K562 (cell line): ENCODE results near the gene GLI1. TPM values are rescaled to one million over a fixed set of nuclear protein-coding genes. Genes with fewer than 3 reads are reported as not detected.
A peak's percentile ranks its signal among the peaks of the same experiment; 100 is the strongest.

Experiments used
- ATAC-seq: fragments of 200-7000 bp; cut with Tn5 transposase; 3 replicates; pipeline ENCODE4 v1.9.1; 2020; ENCODE audit warnings: moderate library complexity
- BruUV-seq: library from RNA; stranded (reverse); fragments of 400-500 nt; replicated peaks from 2 replicates; lab custom pipeline; 2021; lab: Mats Ljungman, UMichigan
- CTCF ChIA-PET: fragments of 300-600 bp; formaldehyde crosslinking; extraction: SDS; loops from one replicate; lab custom pipeline; 2021; ENCODE audit warnings: low intra/inter-chr PET ratio; lab: Yijun Ruan, JAX
- POLR2A ChIA-PET: fragments of 300-600, 350-650 bp; sonication (Branson Sonifier 250); formaldehyde crosslinking; extraction: SDS; loops from one replicate; lab custom pipeline; 2021; ENCODE audit warnings: antibody characterized with exemption, inconsistent platforms; lab: Yijun Ruan, JAX
- DNase-seq, 4 experiments: peaks; one replicate each; pipeline versions ENCODE4 v3.0.0 to v3.0.0-alpha.2; 2011 to 2018; ENCODE audit warnings: low spot score in 3 of 4, mixed read lengths in 3 of 4; ENCODE audit errors: extremely low read depth in 1 of 4
- FAIRE-seq: peaks from 2 replicates; lab custom pipeline; 2011; peaks lifted over from hg19 to GRCh38; lab: Jason Lieb, UNC
- H2AFZ ChIP-seq: 2 replicates; pipeline ENCODE4 v1.6.0; 2011; ENCODE audit warnings: low read depth, low read length, control low read depth, inconsistent platforms
- H3K27ac ChIP-seq: fragments of 200-600 bp; 3 replicates; pipeline ENCODE4 v1.8.0; 2011; ENCODE audit warnings: low read depth, mild to moderate bottlenecking, control low read depth, inconsistent platforms, low read length, moderate library complexity, mixed read lengths; ENCODE audit errors: extremely low read depth
- H3K27me3 ChIP-seq, 2 experiments: fragments of 300-600 bp in 1 of 2; 2 replicates in 1 of 2; 3 replicates in 1 of 2; pipeline versions ENCODE4 v1.6.0 to v1.8.0; 2011; ENCODE audit warnings: inconsistent platforms in 2 of 2, low read length in 2 of 2, mild to moderate bottlenecking in 1 of 2, mixed read lengths in 1 of 2, moderate library complexity in 1 of 2; ENCODE audit not compliant: control insufficient read depth in 2 of 2, insufficient read depth in 2 of 2
- H3K36me3 ChIP-seq: fragments of 300-600 bp; 3 replicates; pipeline ENCODE4 v1.8.0; 2011; ENCODE audit warnings: mild to moderate bottlenecking, low read length, inconsistent platforms; ENCODE audit not compliant: control insufficient read depth, insufficient read depth
- H3K4me1 ChIP-seq, 2 experiments: fragments of 200-600 bp in 1 of 2; replicated peaks in 1 of 2; 2 replicates in 1 of 2; 3 replicates in 1 of 2; pipeline versions ENCODE4 v1.5.1 to v1.8.0; 2011; ENCODE audit warnings: inconsistent platforms in 2 of 2, low read length in 2 of 2, mild to moderate bottlenecking in 1 of 2, mixed read lengths in 1 of 2, moderate library complexity in 1 of 2; ENCODE audit not compliant: control insufficient read depth in 2 of 2, insufficient read depth in 2 of 2
- H3K4me2 ChIP-seq: 2 replicates; pipeline ENCODE4 v1.6.1; 2011; ENCODE audit warnings: low read length, control low read depth, inconsistent platforms, mixed read lengths; ENCODE audit not compliant: insufficient read depth
- H3K4me3 ChIP-seq: fragments of 200-600 bp; sonication (generic), shearing (Covaris generic); 2 replicates; pipeline ENCODE4 v1.5.1; 2016; ENCODE audit warnings: control low read depth, inconsistent platforms
- H3K79me2 ChIP-seq: fragments of 200-600 bp; 3 replicates; pipeline ENCODE4 v1.8.0; 2011; ENCODE audit warnings: low read length, inconsistent platforms; ENCODE audit not compliant: control insufficient read depth, insufficient read depth
- H3K9ac ChIP-seq, 2 experiments: 2 replicates each; pipeline versions ENCODE4 v1.6.0 to v1.6.1; 2011; ENCODE audit warnings: low read depth in 2 of 2, low read length in 2 of 2, control low read depth in 1 of 2, inconsistent platforms in 1 of 2, mild to moderate bottlenecking in 1 of 2, mixed read lengths in 1 of 2; ENCODE audit not compliant: insufficient read depth in 1 of 2
- H3K9me1 ChIP-seq: one replicate; pipeline ENCODE4 v1.6.0; 2011; ENCODE audit warnings: inconsistent platforms, mild to moderate bottlenecking, low read length, moderate library complexity; ENCODE audit not compliant: control insufficient read depth, insufficient read depth
- H3K9me3 ChIP-seq: replicated peaks from 2 replicates; pipeline ENCODE4 v1.5.1; 2011; ENCODE audit warnings: low read depth, low read length, inconsistent platforms; ENCODE audit not compliant: control insufficient read depth, insufficient read depth
- H4K20me1 ChIP-seq: replicated peaks from 2 replicates; pipeline ENCODE4 v1.6.1; 2011; ENCODE audit warnings: low read length, inconsistent platforms, mixed read lengths; ENCODE audit not compliant: control insufficient read depth, insufficient read depth
- DEAF1 ChIP-seq: fragments of 450-650 bp; formaldehyde crosslinking; IDR thresholded peaks from 2 replicates; pipeline ENCODE4 v1.4.0; 2020; ENCODE audit warnings: mild to moderate bottlenecking, moderate library complexity
- HOXB6 ChIP-seq: fragments of 250-450 bp; sonication (Bioruptor Pico); IDR thresholded peaks from 2 replicates; pipeline ENCODE4 v1.5.1; 2022; ENCODE audit warnings: mild to moderate bottlenecking, borderline replicate concordance
- UBTF ChIP-seq, 2 experiments: IDR thresholded peaks; 2 replicates each; pipeline ENCODE4 v1.6.1; 2012; ENCODE audit warnings: improper control_type of control experiment in 2 of 2, low read depth in 2 of 2, low read length in 2 of 2, borderline replicate concordance in 1 of 2
- ZBTB33 ChIP-seq: sonication (generic); formaldehyde crosslinking; IDR thresholded peaks from 2 replicates; pipeline ENCODE4 v1.8.1; 2023; ENCODE audit warnings: mild to moderate bottlenecking, missing genetic modification reagents
- WGBS: fragments of 100-300 bp; shearing (Covaris generic); methylation state at CpG from one replicate; pipeline ENCODE4 v1.1.6; 2016; ENCODE audit warnings: low coverage, mixed read lengths; ENCODE audit not compliant: insufficient coverage; ENCODE audit errors: missing lambda C conversion rate; 5-methylcytosine and 5-hydroxymethylcytosine counted together
- in situ Hi-C: fragments of 300-500 bp; cut with MboI; formaldehyde crosslinking; loops from 4 replicates; pipeline ENCODE4 v1.15.0; 2018; ENCODE audit warnings: inconsistent platforms, mixed read lengths
- intact Hi-C: fragments of 100-400 bp; cut with micrococcal nuclease; formaldehyde crosslinking; loops from 2 replicates; pipeline ENCODE4 v1.14.2; 2022
- polyA plus RNA-seq, 8 experiments: library from polyadenylated mRNA; depleted of rRNA in 4 of 8; stranded (reverse) in 5 of 8; unstranded in 3 of 8; fragments of >200 nt; fragmentation: Nextera tagmentation in 2 of 8; fragmentation: Illumina TruSeq in 1 of 8; extraction: Ambion mirVana in 2 of 8; extraction: Trizol in 1 of 8; gene quantifications; 2 replicates each; pipeline versions ENCODE4 v1.2.1 to v1.2.3, GENCODE V29; 2011 to 2014; ENCODE audit warnings: inconsistent platforms in 1 of 8, missing spikeins in 1 of 8
- total RNA-seq, 7 experiments: library from RNA; depleted of rRNA in 6 of 7; stranded (reverse); fragments of >200 nt in 6 of 7; fragmentation: Illumina TruSeq in 2 of 7; extraction: Trizol in 2 of 7; gene quantifications; 2 replicates each; pipeline versions ENCODE4 v1.2.1 to v1.2.3, GENCODE V29; 2011 to 2021; ENCODE audit warnings: low replicate concordance in 1 of 7

The GLI1 gene
- total and polyA plus RNA-seq, 9 of the 15 experiments (the other 6 are each of a cell fraction or from before 2014, with no cell fraction given) = 0.24 to 3.7 (median 0.61) TPM

DNA sequence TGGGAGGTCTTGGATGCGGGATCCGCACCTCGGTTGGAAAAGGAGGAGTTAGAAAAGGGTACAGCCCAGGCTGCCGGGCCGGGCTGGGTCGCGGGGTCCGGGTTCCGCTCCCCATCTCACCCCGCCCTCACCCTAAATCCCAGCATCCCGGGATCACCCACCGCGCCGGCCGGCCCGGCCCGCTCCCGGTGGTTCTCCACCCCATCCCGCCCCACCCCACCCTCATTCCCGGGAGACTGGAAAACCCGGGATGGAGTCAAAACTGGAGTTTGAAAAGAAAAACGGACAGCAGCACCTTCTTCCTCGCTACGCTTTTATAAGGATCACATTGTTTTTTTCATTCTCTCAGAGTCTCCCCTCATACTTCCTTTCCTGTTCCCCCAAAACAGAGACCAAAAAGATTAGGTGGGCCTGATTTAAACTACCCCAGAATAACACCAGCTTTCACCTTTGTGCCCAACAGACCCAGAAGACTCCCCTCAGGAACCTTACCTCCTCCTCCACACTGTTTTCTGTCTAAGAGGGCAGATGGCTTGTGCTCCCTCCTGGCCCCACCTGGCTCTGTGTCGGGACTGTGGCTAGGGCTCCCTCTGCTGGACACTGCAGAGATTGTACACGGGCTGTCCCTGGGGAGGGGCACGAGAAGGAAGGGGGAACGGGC is 2.8 kb downstream of the GLI1 start:
- POLR2A ChIA-PET = interaction anchor here (0.6 to 2.3 kb wide), 7 partner anchors 9 to 735 kb away, joined by 3 to 13 read pairs (median 4); no protein-coding TSS in a partner anchor
- Histone ChIP-seq H3K4me2 (peak overlapping the region; percentile 85), H3K27ac (peak overlapping the region; percentile 55), H3K79me2 (0 out of 3 replicates have a peak, but pooled peaks cover 2% of the 10 kb centered on the region), H3K36me3 (no peaks in the 10 kb centered on the region), H3K4me3 (peak overlapping the region; percentile 51), H3K9me1 (no peaks in the 10 kb centered on the region), H3K4me1 (peaks cover 21 to 39% of the 10 kb centered on the region in 2 experiments; a peak in 4 of 5 replicates), H3K9ac (peak overlapping the region; percentile 42 to 90; a peak in 3 of 4 replicates), H3K27me3 (peaks cover 4 to 19% of the 10 kb centered on the region in 2 experiments; a peak in 3 of 5 replicates), H2AFZ (peak overlapping the region; percentile 93), H3K9me3 (no peaks in the 10 kb centered on the region), H4K20me1 (no peaks in the 10 kb centered on the region)
- WGBS = 2% methylated on average over 9 of the region's 28 CpGs
- no TSS peak for BruUV-seq
- FAIRE-seq (peak; percentile 97), DNase-seq (peak; percentile 90 to 95 (median 93)), ATAC-seq (peak; percentile 83)
- intact Hi-C loops (loop anchor here (2.0 kb wide), 1 partner anchor 274 kb away; no protein-coding TSS in a partner anchor), in situ Hi-C loops (no loop called here)
- CTCF ChIA-PET = interaction anchor here (0.6 to 1.6 kb wide), 7 partner anchors 121 to 285 kb away, joined by 3 to 14 read pairs (median 4); no protein-coding TSS in a partner anchor
- TF ChIP-seq HOXB6 (CRISPR knock-in tag) (no peak), UBTF (IDR thresholded peaks at IDR 0.05; ENCODE audit: borderline replicate concordance in 1 of 2, low read depth in 2 of 2, low read length in 2 of 2) (no peak), ZBTB33 (CRISPR knock-in tag) (peak; percentile 73), DEAF1 (CRISPR knock-in tag) (no peak; the same call in 1 of the 2 replicates)
